HG03354 (cell line): Measurements from ENCODE around the gene GJD3.
"Not testable (repeated sequence)": the region's sequence is repeated elsewhere in the genome, so short reads cannot be mapped to it uniquely, and the experiment has no call there.

Experiments used
- ATAC-seq: cut with Tn5 transposase; IDR thresholded peaks from one replicate; pipeline ENCODE4 v1.9.1; 2021; ENCODE audit warnings: mild to moderate bottlenecking; ENCODE audit not compliant: unreplicated experiment, poor library complexity, severe bottlenecking

Gene GJD3

DNA sequence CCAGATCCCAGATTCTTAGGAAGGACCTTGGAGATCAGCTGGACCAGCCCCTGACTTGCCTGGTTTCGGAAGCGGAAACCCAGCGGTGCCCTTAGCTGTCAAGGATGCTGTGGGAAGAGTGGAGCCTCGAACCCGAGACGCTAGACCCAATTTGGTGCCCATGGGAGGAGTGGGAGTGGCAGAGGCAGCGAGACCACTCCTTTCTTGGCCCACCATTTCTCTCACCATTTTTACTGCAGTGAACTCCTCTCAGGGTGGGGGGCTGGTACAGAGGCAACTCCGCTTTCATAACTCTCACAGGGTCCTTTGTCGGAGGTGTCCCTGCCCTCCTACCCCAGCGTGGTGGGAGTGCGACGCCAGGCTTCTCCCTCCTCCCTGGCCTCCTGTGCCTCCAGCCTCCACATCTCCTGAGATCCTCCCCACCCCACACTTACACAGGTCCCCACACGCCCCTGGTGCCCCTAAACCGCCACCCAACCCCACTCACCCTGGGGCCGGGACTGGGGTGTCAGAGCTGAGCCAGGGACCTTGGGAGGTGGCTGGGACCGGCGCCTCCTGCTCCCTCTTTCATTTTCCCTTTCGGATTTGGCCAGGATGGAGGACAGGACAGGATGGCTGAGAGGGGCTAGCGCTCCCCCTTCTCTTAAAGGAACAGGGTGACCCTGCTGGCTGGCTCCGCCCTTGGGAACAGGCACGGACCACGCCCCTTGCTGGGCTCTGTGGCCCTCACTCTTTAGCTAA is at the start of gene GJD3:
Gene GJD3 (minus strand): TSS at position 617 of the 741 bp plus-strand sequence. CDS start 922 bp downstream, outside the sequence.
- no peak for ATAC-seq

DNA sequence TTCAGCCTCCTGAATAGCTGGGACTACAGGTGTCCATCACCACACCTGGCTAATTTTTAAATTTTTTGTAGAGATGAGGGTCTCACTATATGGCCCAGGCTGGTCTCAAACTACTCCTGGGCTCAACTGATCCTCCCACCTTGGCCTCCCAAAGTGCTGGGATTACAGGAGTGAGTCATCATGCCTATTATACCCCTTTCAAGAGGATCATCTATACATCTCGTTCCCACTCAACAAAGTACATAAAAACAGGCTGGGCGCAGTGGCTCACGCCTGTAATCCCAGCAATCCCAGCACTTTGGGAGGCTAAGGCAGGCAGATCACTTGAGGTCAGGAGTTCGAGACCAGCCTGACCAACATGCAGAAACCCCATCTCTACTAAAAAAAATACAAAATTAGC is 49.8 kb upstream of the GJD3 start:
- not testable (repeated sequence) for ATAC-seq

- ATAC-seq, result no peak
Observed at GRCh38 chr17:40412880-40413279, 48.3 kb upstream of the GJD3 start.

GRCh38 chr17:40411821-40412220 is 47.3 kb upstream of the GJD3 start:
- ATAC-seq, result no peak

DNA sequence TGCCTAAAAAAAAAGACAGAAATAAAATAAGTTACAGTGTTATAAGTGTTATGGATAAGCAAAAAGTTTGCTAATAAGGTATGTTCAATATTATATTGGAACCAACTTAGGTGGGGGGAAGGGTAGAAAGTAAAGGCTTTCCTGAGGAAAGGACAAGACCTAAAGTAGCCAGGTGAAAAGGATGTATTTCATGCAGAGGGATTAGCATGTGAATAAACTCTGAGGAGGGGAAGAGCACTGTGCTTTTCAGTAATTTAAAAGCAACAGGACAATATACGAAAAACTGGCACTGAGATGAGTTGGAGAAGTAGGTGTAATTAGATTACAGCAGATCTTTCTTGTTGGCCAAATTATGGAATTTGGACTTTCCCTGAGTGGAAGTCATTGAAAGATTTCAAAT is 45.5 kb upstream of the GJD3 start:
- no peak for ATAC-seq

GRCh38 chr17:40409540-40409939 is 45.0 kb upstream of the GJD3 start:
- ATAC-seq, result not testable (repeated sequence)

- no peak for ATAC-seq
Observed at GRCh38 chr17:40407460-40407859, 42.9 kb upstream of the GJD3 start.

GRCh38 chr17:40404003-40404402 is 39.5 kb upstream of the GJD3 start:
- no peak for ATAC-seq

GRCh38 chr17:40402668-40403067 is 38.1 kb upstream of the GJD3 start:
- no peak for ATAC-seq

- ATAC-seq, result no peak
Observed at GRCh38 chr17:40399185-40399584, 34.6 kb upstream of the GJD3 start.

DNA sequence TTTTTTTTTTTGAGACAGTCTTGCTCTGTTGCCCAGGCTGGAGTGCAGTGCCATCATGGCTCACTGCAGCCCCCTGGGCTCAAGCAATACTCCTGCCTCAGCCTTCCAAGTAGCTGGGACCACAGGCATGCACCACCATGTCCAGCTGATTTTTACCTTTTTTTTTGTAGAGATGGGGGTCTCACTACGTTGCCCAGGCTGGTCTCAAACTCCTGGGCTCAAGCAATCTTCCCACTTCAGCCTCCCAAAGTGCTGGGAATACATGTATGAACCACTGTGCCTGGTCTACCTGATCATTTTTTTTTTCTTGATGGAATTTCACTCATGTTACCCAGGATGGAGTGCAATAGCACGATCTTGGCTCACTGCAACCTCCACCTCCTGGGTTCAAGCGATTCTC is 22.0 kb upstream of the GJD3 start:
- ATAC-seq, result not testable (repeated sequence)

DNA sequence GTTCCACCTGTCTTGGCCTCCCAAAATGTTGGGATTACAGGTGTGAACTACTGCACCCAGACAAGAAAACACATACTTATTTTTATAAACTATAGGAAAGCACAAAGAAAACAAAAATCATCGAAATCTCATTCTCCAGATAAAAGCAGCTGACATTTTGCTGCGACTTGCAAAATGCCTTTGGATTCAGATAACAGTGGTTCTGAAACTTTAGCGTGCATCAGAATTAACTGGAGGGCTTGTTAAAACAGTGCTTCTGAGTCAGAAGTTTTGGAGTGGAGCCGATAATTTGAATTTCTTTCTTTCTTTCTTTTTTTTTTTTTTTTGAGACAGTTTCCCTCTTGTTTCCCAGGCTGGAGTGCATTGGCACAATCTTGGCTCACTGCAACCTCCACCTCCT is 17.7 kb upstream of the GJD3 start:
- ATAC-seq, result no peak

DNA sequence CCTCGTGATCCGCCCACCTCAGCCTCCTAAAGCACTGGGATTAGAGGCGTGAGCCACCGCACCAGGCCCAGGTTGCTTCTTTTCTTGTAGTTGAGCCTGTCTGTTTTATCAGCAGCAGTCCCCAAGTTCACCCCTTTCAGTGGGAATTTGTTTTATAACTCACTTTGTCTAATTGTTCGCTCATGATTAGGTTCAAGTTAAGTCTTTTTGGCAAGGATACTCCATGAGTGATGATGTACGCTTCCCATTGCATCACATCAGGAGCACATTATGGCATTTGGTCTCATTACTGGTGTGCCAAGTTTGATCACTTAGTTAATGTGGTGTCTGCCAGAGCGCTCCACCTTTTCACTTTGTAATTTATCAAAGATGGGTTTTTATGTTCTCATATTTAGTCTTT is 14.4 kb upstream of the GJD3 start:
- no peak for ATAC-seq

- no peak for ATAC-seq
Observed at GRCh38 chr17:40377832-40378231, 13.3 kb upstream of the GJD3 start.

GRCh38 chr17:40376541-40376940 is 12.0 kb upstream of the GJD3 start:
- ATAC-seq, result not testable (repeated sequence)

- not testable (repeated sequence) for ATAC-seq
Observed at GRCh38 chr17:40375786-40376185, 11.2 kb upstream of the GJD3 start.

- ATAC-seq, result no peak
Observed at GRCh38 chr17:40374821-40375498, 10.4 kb upstream of the GJD3 start.

DNA sequence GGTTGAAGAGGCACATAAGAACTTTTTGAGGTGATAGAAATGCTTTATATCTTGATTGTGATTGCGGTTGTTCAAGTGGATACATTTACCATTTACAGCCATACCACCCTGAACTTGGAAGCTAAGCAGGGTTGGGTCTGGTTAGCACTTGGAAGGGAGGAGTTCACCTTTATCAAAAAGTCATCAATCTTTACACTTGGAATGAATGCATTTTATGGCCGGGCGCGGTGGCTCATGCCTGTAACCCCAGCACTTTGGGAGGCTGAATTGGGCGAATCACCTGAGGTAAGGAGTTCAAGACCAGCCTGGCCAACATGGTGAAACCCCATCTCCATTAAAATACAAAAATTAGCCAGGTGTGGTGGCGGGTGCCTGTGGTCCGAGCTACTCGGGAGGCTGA is 9.5 kb upstream of the GJD3 start:
- ATAC-seq, result no peak

GRCh38 chr17:40373324-40373723 is 8.8 kb upstream of the GJD3 start:
- no peak for ATAC-seq

GRCh38 chr17:40372644-40373043 is 8.1 kb upstream of the GJD3 start:
- not testable (repeated sequence) for ATAC-seq

GRCh38 chr17:40372031-40372430 is 7.5 kb upstream of the GJD3 start:
- ATAC-seq, result no peak
